HK-2 (cell line): ENCODE data around the gene LRRC25.

ENCODE experiments used
- DNase-seq: peaks from one replicate; pipeline ENCODE4 v3.0.0-alpha.2; 2018; ENCODE audit not compliant: unreplicated experiment

Gene LRRC25

GRCh38 chr19:18345296-18345695 is 52.1 kb downstream of the LRRC25 start:
- DNase-seq, result no peak

DNA sequence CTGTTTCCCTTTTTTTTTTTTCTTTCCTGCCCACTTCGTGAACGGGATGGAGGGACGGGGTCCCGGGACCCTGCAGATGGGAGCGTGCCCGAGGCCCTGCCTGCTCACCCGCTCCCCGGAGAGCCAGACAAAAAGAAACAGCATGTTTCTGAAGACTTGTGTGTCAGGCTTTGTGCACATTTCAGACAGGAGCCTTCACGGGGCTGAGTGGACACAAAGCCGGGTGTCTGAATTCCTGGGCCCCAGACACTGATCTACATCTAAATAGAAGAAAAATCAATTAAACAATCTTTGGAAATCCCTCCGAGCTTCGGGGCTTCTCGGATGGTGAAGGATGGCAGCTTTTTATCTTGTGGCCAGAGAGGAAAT is 52.9 kb downstream of the LRRC25 start:
- no peak for DNase-seq

GRCh38 chr19:18342090-18342632 is 55.3 kb downstream of the LRRC25 start:
- no peak for DNase-seq
